Gastroesophageal sphincter (tissue), 3 donors: Measurements from ENCODE around the gene GFPT2.

Experiments used
- CTCF ChIP-seq, 4 experiments: fragments of 200-600 bp in 2 of 4; fragments of 450-650 bp in 2 of 4; sonication (generic) in 1 of 4; IDR thresholded peaks; one replicate each; pipeline ENCODE4 v1.5.1; 2017 to 2019; ENCODE audit warnings: antibody characterized with exemption in 4 of 4, mild to moderate bottlenecking in 2 of 4, moderate library complexity in 2 of 4
- EP300 ChIP-seq: sonication (generic); formaldehyde crosslinking; IDR thresholded peaks from one replicate; pipeline ENCODE4 v1.6.1; 2017; ENCODE audit warnings: antibody characterized with exemption, mild to moderate bottlenecking
- POLR2A ChIP-seq, 2 donors: fragments of 450-650 bp; IDR thresholded peaks; one replicate each; pipeline ENCODE4 v1.6.1; 2017; ENCODE audit warnings: antibody characterized with exemption in 2 of 2, mild to moderate bottlenecking in 2 of 2, moderate library complexity in 1 of 2
- POLR2AphosphoS5 ChIP-seq: sonication (generic); formaldehyde crosslinking; IDR thresholded peaks from one replicate; pipeline ENCODE4 v1.6.1; 2017; ENCODE audit warnings: antibody characterized with exemption

- no peak for TF ChIP-seq POLR2A (IDR thresholded peaks at IDR 0.05)
- TF ChIP-seq CTCF (IDR thresholded peaks at IDR 0.05): no peak
- no peak for TF ChIP-seq POLR2AphosphoS5
- TF ChIP-seq EP300: no peak
These were observed 65.3 kb downstream of the GFPT2 start for GRCh38 chr5:180287868-180288267.
